GM21360 (cell line): Measurements from ENCODE around the gene HJURP.

Source experiments
- ATAC-seq: cut with Tn5 transposase; IDR thresholded peaks from one replicate; pipeline ENCODE4 v1.9.1; 2021; ENCODE audit warnings: mild to moderate bottlenecking, moderate library complexity; ENCODE audit not compliant: unreplicated experiment

HJURP gene

DNA sequence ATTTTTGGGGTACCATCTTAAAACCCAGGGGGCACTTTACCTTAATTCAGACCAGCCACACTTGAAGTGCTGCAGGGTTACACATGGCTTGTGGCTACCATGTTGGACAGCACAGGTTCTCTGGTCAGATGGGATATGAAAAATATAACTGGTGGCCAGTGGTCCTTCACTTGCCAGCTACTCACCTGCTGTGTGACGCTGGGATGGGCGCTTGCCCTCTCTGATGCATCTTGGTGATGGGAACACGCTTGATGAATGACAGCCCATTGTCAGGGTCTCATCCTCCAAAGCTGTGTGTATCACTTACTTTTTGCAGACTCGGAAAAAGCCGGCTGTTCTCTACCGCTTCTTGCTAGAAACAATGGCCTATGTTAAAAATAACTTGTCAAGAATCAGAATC lies 22.5 kb downstream of the HJURP start:
- no peak for ATAC-seq

DNA sequence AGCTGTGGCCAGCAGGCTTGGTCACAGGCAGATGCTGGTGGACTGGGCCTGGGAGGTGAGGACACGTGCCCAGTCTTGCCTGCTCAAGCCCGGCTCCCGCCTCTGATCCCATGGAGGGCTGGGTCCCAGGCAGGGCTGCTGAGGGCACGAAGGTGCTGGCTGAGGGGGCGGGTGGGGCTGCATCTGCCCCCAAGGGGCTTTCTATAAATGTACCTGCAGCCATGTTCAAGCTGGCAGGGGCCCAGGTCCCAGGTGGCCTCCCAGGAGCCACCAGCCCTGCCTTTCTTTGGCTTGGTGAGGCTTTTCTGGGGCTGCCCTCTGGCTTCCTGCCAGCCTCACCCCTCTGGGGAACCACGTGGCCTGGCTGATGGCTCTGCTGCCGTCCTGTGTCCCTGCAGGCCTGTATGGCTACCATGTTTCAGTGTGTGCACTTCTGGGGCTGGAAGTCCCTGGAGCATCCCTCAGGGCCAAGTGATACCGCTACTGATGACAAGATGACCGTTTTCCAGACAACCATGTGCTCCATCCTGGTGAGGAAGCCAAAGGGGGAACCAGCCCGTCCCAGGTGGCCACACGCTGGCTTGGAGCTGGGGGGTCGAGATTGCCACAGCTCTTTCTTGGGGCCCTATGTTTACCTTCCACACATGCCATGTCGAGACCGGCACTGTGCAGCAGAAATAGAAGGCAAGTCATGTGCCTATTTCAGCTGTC lies 23.2 kb downstream of the HJURP start:
- ATAC-seq = no peak

- ATAC-seq = no peak
Measured at GRCh38 chr2:233830111-233830802, 24.1 kb downstream of the HJURP start.

DNA sequence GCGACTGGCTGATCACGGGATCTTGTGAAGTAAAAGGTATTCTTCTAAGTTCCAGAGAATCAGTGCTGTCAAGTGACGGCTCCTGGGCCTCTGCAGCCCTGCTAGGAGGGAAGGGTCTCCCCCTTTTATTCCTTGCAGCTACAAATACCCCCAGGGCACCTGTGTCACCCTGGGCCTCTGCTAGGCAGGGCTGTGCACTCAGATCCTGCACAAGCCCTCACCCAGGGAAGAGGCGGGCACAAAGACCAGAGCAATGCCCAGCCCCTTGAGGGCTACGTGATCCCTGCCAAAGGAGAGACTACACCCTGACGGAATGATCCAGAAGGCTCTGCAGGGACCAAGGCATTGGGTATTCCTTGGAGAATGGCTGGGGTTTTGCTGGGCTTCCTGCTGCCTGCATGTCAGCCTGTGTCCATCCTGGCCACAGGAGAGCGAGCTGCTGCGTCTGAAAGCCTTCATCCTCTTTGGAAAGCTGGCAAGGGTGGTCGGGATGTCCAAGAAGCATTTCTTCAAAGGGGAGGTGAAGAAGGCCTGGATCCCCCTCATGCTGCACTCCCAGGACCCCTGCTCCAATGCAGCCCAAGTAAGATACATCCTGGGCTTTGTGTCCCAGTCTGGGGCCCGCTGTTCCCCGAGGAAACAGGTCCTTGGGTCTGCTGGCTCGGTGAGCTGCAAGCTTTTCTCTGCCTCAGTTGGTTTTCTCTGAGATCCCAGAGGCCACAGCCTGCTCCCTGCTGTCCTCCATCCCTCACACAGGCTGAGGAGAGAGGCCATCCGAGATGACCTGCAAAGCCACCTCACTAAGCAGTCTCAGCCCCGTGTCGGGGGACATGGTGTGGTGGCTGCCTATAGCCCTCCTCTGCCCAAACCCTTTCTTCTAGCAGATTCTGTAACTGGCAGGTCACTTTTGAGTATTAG lies 24.9 kb downstream of the HJURP start:
- no peak for ATAC-seq

DNA sequence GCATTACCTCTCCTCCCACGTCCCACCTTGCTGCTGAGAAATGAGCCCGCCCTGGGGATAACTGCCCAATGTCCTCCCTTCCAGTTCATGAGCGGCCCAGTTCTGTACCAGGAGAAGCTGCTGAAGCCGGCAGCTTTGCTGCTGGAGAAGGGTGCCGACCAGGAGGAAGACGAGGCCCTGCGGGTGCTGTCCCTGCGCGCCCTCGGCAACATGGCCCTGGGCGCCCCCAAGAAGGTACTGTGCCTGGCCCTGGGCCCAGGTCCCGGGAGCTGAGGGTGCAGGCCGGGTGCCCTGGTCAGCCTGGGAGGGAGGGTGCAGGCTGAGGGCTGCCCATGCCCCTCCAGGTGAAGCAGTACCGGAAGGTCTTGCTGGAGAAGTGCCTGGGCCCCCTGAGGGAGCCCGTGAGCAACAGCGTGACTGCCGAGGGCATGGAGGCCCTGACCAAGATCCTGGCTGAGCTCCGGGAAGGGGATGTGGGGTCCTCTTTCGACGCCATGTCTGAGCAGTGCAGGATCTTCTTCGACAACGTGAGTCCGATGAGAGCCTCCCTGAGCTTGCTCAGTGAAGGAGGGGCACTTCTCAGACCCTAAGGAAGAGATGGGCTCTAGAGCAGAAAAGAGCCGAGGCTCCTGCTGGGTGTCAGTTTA lies 25.7 kb downstream of the HJURP start:
- ATAC-seq = no peak

- no peak for ATAC-seq
Measured at GRCh38 chr2:233824373-233824772, 30.0 kb downstream of the HJURP start.

GRCh38 chr2:233823731-233824121 lies 30.6 kb downstream of the HJURP start:
- ATAC-seq = no peak

- ATAC-seq = no peak
Measured at GRCh38 chr2:233822781-233823730, 31.3 kb downstream of the HJURP start.

DNA sequence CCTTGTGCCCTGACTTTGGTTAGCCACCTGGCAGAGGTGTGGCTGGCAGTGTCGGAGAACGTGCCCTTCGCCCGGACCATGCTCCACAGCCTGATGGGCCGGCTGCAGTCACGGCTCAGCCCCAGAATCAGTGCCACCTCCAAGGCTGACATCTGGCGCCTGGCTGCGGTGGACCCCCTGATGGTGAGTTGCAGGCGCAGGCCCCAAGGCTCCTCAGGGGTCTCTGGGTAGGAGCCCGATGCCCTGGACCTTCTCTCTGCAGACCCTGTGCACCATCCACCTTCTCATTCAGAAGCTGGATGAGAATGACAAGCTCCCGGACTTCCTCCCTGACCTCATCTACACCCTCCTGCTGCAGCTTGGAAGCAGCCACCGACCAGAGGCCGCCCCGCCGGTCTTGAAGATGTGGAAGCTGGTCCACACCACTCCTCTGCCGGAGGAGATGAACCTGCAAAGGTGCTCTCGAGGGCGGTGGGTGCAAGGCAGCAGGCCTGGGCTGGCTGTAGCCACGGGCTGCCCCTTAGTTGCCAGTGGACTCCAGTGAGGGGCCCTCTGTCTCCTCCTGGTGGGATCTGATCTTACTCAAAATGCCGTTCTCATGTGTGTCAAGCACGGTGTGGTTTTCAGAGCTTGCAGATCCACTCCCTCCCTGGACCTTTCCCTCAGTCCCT lies 32.1 kb downstream of the HJURP start:
- ATAC-seq = no peak

- no peak for ATAC-seq
Measured at GRCh38 chr2:233821709-233822100, 32.6 kb downstream of the HJURP start.

- no peak for ATAC-seq
Measured at GRCh38 chr2:233821196-233821595, 33.1 kb downstream of the HJURP start.

DNA sequence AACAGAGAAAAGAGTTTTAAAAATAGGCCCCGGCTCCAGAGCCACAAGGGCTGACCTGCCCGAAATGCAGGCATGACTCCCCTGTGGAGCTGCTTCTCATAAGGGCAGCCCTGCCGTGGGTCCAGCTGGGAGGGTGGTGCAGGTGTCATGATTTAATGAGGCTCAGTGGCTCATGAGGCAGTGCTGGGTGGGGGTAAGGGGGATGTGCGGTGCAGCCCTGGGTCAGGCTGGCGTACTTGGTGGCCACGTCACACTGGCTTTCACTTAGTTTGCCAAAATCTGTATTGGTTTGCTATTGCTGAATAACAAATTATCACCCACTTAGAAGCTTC lies 33.6 kb downstream of the HJURP start:
- no peak for ATAC-seq

DNA sequence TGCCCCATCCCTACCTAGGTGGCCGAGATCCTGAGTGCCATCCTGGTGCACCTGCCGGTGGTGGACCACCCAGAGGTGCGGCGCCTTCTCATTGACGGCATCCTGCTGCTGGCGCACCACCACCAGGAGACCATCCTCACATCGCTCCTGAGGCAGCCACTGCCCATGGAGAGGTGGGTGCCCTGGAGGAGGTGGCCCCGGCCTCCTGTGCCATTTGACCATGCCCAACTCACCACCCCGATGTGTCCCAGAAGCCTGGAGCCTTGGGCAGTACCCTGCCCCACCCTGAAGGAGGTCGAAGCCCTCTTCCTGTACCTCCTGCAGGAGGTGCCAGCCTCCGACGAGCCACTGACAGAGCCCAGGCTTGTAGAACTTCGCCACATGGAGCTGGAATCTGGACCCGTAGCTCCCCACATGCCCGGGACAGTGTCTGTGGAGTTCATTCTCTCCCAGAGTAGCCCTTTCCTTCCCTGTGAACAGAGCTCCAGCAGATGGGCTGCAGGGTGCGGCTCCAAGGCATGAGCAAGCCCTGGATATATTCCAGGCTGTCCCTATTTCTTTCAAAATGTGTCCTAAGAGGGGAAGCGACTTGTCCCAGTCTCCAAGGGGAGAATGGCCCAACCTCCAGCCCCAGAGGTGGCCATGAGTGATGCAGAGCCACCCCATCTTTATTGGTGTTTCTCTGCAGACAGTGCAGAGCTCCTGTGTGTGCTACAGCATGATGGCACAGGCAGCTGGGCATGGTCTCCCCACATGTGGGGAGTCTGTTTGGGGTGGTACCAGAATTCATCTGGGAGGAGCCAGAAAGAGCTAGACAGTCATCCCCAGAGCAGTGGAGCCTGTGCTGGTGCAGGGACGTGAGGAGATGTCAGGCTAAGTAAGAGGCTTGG lies 34.2 kb downstream of the HJURP start:
- ATAC-seq = no peak

- no peak for ATAC-seq
Measured at GRCh38 chr2:233818639-233819621, 35.4 kb downstream of the HJURP start.

- no peak for ATAC-seq
Measured at GRCh38 chr2:233817995-233818638, 36.2 kb downstream of the HJURP start.

DNA sequence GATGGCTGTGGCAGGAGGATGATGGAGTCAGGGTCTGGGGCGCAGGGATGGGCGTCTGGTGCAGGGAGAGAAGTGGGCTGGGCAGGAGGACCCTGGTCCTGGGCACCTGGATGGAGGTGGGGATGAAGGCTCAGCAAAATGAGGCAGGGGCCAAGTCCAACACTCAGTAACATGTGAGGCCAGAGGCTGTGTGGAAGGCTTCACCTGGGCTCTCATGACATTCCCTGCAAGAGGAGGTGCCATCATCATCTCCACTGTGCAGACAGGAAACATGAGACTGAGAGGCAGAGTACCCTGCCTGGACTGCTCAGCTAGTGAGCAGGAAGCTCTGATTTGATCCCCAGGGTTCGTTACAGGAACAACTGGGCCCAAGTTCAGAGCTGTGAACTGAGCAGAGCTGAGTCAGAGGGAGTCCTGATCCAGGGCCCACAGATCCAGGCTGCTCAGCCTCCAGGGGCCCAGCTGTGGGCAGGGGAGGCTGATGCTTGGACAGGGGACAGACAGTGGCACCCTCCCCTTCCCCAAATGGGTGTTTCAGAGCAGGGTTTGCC lies 36.9 kb downstream of the HJURP start:
- no peak for ATAC-seq

DNA sequence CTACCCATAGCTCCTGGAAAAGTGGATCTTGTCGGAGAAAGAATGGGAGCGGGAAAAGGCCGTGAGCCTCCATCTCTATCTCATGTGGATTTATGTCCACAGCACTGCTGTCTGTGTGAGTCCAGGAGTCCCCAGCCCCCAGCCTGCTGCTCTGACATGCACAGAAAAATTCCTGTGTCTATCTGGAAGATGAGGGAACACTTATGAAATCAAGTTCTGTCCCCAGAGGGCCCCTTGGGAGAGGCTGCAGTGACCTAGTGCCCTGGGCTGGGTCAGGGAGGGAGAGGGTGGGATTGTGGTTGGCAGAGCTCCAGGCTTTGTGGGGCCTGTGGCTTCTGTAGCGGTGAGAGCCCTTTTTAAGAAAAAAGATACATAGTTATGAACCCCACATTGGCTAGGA lies 37.6 kb downstream of the HJURP start:
- ATAC-seq = no peak
